Frontal cortex (tissue), 4 donors: ENCODE results near the gene RBMY1D. TPM values are rescaled to one million over a fixed set of nuclear protein-coding genes. Genes with fewer than 3 reads are reported as not detected.
"Not testable (repeated sequence)": the region's sequence is repeated elsewhere in the genome, so short reads cannot be mapped to it uniquely, and the experiment has no call there.

Experiments used
- DNase-seq, 2 donors: peaks; one replicate each; pipeline ENCODE4 v3.0.0; 2012; ENCODE audit warnings: low spot score in 2 of 2
- FAIRE-seq: peaks from 2 replicates; lab custom pipeline; 2012; peaks lifted over from hg19 to GRCh38; lab: Jason Lieb, UNC
- total RNA-seq: library from RNA; depleted of rRNA; stranded (reverse); fragments of >200 nt; gene quantifications from one replicate; pipeline ENCODE4 v1.2.3, GENCODE V29; 2014
- donor health status: control.
- donor health status: control.
- donor health status: control.

RBMY1D gene
- not detected for total RNA-seq

- FAIRE-seq = not testable (repeated sequence)
Observed at GRCh38 chrY:21894426-21894825, at the start of gene RBMY1D. TSS of gene RBMY1D (minus strand) at chrY:21894526. CDS start at chrY:21892513, 2,013 bp downstream.

GRCh38 chrY:21917932-21918331 is 23.6 kb upstream of the RBMY1D start, which contains the start of gene RBMY1E:
TSS of gene RBMY1E (minus strand) at chrY:21918032. CDS start at chrY:21916054, 1,978 bp downstream.
- DNase-seq, FAIRE-seq: not testable (repeated sequence)

More at GRCh38 chrY:21894426-21894825, at the start of gene RBMY1D:
- DNase-seq = not testable (repeated sequence)

- not testable (repeated sequence) for FAIRE-seq
Observed at GRCh38 chrY:21869407-21870076, 24.8 kb downstream of the RBMY1D start.

GRCh38 chrY:21845481-21845880 is 48.8 kb downstream of the RBMY1D start:
- FAIRE-seq (no peak), DNase-seq (no peak)

More at GRCh38 chrY:21869407-21870076, 24.8 kb downstream of the RBMY1D start:
- DNase-seq = not testable (repeated sequence)

- DNase-seq (no peak), FAIRE-seq (no peak)
Observed at GRCh38 chrY:21842090-21842489, 52.2 kb downstream of the RBMY1D start.

GRCh38 chrY:21839489-21839888 is 54.8 kb downstream of the RBMY1D start:
- DNase-seq = no peak
- FAIRE-seq = no peak

GRCh38 chrY:21836343-21836742 is 58.0 kb downstream of the RBMY1D start:
- no peak for FAIRE-seq
- no peak for DNase-seq

GRCh38 chrY:21835052-21835451 is 59.3 kb downstream of the RBMY1D start:
- DNase-seq (no peak), FAIRE-seq (no peak)

Other genes with a start within 250 kb of the RBMY1D start
- gene RBMY1E, start 23.5 kb upstream of the RBMY1D start, total RNA-seq = not detected